GM13976 (cell line): ENCODE data around the gene NFIA.

Experiments
- DNase-seq: peaks from one replicate; pipeline ENCODE4 v3.0.0; 2012; ENCODE audit warnings: low spot score
- CTCF ChIP-seq: IDR thresholded peaks from 2 replicates; pipeline ENCODE4 v1.5.1; 2012; ENCODE audit warnings: borderline replicate concordance, mild to moderate bottlenecking; ENCODE audit not compliant: insufficient read depth; ENCODE audit errors: extremely low read depth, missing control alignments, control extremely low read depth
- in situ Hi-C: fragments of 300-500 bp; cut with MboI; formaldehyde crosslinking; loops from one replicate; pipeline ENCODE4 v1.12.0; 2022; ENCODE audit warnings: low sequenced_read_pairs, mixed read lengths, inconsistent platforms; ENCODE audit not compliant: unreplicated experiment

NFIA gene

GRCh38 chr1:61245696-61246400, 163.5 kb downstream of the NFIA start:
- TF ChIP-seq CTCF = no peak
- in situ Hi-C loops = no loop called here
- no peak for DNase-seq

GRCh38 chr1:61247051-61247825, 164.9 kb downstream of the NFIA start:
- in situ Hi-C loops = no loop called here
- DNase-seq = no peak
- no peak for TF ChIP-seq CTCF

- in situ Hi-C loops = no loop called here
- no peak for TF ChIP-seq CTCF
- no peak for DNase-seq
Measured at GRCh38 chr1:61247881-61248752, 165.8 kb downstream of the NFIA start.

- no peak for TF ChIP-seq CTCF
- no peak for DNase-seq
- in situ Hi-C loops = no loop called here
Measured at GRCh38 chr1:61250933-61251332, 168.6 kb downstream of the NFIA start.

GRCh38 chr1:61253059-61253735, 170.8 kb downstream of the NFIA start:
- TF ChIP-seq CTCF = no peak
- no peak for DNase-seq
- in situ Hi-C loops = no loop called here
